SH-SY5Y (cell line): ENCODE measurements around the gene OSTC.

ENCODE experiments used
- GATA2 ChIP-seq: IDR thresholded peaks from 2 replicates; pipeline ENCODE4 v1.6.1; 2011; ENCODE audit warnings: mild to moderate bottlenecking, low read depth, low read length
- GATA3 ChIP-seq: IDR thresholded peaks from 2 replicates; pipeline ENCODE4 v1.6.1; 2011; ENCODE audit warnings: low read depth, mild to moderate bottlenecking, low read length, moderate library complexity

OSTC gene

DNA sequence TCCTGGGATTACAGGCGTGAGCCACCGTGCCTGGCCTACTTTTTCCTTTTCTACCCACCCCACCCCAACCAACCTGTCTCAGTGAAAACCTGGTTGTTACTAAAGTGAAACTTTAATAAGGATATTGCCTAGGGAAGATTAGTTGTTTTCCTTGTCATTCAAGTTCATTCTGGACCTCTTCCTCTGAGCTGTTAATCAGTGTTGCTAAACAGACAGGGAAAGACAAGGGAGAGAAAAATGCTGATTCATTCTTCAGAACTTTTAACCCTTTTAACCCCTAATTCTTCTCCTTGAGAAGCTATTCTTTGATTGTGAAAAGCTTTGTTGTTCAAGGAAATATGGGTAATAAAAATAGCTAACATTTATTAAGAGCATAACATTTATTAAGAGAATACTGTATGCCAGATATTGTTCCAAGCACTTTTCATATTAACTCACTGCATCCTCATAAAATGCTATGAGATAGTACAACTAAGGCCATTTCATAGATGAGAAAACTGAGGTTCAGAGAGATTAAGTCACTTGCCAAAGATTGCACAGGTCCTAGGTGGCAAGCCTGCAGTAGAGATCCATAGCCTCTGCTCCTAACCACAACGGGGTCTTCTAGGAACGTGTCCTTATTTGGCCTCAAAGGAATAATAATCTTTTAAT is 34.8 kb downstream of the OSTC start:
- TF ChIP-seq GATA3: no peak
- no peak for TF ChIP-seq GATA2

DNA sequence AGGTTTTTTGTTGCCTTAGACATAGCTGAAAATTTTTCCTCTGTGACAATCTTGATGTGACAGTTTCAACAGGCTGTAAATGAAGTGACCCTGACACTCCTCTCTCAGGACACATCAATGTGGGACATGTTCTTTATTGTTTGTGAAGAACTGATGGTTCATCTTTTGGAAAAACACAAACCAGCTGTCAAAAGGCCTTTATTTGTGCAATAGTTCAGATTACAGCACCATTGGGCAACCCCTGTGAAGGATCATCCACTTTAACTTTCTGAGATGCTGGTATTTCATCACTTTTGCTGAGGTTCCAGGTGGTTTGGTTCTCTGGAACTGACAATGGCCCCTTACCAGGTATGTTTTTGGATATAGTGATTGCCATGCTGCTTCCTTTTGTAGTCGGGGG is 40.3 kb downstream of the OSTC start:
- TF ChIP-seq GATA3 (no peak), GATA2 (no peak)

DNA sequence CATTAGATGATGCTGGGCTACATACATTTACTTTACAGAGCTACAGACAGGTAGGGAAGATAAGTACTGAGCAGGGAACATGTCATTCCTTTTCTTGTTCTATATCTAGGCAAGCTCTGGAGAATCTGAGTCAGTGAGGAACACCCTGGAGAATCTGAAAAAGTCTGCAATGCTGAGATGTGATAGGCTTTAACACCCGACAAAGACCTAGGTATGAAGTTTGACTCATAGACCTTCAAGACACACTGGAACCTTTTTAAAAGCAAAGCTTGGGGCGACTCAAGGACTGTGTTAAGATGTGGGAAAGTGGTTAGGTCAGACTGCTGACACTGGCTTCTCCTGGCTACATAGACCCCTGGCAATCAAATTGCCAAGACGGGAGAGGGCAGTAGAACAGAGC is 42.8 kb downstream of the OSTC start:
- TF ChIP-seq GATA2 (no peak), GATA3 (no peak)

DNA sequence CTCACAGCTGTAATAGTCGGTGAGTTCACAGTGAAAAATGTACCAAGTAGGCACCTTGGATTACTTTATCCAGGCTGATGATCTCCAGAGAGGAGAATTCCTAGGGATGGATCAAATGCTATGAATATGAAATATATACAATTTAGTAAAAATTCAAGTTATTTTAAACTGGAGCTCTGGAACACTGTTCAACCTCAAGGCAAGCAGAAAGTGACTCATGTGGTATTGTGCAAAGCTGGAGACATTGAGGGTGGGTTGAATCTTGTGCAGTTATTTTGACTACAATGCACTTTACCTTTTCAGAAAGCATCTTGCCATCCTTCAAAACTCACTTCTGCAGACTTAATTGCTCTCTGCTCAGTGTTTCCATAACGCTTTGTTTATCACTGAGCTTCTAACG is 43.4 kb downstream of the OSTC start:
- TF ChIP-seq GATA3: no peak
- no peak for TF ChIP-seq GATA2

DNA sequence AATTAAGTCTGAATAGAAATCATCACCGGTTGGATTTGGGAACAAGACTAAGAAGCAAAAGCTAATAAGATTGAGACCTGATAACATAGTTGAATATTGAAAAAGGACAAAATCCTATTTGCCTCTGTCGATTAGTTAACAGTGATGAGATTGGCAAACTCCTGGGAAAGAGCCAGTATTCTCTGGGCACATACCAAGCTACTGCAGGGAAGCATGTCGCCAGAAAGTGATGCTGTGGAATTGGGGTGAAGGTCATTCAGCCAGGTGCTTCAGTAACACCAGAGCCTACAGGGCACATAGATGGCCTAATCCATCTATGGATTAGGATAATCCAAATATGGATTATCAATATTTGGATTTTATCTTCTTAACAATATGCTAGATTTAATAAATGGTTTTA is 44.0 kb downstream of the OSTC start:
- TF ChIP-seq GATA3 (no peak), GATA2 (no peak)

DNA sequence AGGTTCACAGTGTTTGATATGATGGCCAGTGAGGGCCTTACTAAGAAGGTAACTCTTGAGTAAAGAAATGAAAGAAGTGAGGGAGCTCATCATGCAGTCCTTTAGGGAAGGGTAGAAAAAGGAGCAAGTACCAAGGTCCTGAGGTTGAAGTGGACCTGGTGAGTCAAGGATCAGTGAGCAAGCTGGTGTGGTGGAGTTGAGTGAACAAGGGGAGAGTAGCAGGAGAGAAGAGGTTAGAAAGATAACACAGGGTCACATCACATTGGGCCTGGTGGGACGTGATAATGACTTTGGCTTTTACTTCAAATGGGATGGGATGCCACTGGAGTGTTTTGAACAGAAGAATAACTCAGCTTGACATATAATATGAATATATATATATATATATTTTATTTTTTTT is 44.7 kb downstream of the OSTC start:
- TF ChIP-seq GATA3 (no peak), GATA2 (no peak)

DNA sequence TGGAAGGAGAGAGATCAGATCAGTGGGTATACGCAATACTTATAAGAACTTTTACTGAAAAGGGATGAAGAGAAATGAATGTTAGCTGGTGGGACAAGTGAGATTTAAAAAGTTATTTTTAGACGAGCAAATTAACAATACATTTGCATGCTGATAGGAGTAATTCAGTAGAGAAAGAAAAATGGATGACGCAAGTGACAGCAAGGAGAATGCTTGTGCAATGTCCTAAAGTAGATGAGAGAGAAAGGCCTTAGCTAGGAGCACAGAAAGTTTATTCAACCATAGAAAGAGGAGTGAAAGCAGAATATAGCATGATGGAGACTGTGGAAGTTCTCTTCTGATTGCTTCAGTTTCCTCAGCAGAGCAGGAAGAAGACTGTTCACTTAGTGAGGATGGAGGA is 45.8 kb downstream of the OSTC start:
- no peak for TF ChIP-seq GATA2
- no peak for TF ChIP-seq GATA3

DNA sequence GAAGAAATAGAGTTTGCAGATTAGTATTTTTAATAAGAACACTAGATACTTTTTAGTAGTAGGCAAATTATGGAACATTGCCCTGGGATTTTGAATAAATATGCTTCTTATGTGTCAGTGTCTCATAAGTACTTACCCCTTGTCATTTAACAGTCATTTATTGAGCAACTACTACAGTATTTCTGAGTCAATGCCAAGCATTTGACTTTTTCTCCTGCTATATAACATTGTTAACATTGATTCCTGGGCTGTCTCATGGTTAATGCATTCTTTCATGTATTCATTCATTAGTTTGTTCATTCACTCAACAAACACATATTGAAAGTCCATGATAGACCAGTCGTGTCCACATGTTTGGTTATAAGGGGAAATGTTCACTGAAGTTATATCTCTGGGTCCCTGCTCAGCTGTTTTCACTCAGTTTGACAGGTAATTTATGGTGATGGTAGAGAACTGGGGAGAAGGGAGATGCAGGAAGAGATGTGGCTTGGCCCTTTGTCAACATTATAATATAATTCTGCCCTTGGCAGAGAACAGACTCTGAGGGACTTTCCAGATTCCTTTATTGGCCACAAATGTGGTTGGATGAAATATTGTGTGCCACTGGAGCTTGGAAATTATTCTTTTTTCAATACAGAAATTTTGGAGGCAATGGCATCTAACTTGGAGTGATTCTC is 49.8 kb downstream of the OSTC start:
- TF ChIP-seq GATA2: peak; percentile 92
- peak; percentile 60; the same call in 1 of the 2 replicates for TF ChIP-seq GATA3

DNA sequence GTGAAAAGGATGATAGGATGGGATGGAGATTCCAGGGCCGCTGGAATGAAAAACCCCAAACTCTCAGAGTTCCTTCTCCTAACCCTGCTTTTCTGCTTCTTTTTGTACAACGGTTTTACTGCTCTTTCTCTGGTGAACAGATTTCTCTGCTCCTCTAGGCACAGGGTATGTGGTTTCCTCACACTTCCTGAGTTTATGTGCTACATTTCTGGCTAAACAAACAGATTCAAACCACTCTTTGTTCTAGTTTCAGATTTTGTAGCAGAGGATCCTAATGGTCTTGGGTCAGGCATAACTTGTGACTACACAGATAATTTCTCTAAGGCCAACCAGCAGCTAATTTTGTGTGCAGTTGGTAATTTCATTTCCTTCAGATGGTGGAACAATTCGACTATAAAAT is 52.6 kb downstream of the OSTC start:
- TF ChIP-seq GATA3 (no peak), GATA2 (no peak)

DNA sequence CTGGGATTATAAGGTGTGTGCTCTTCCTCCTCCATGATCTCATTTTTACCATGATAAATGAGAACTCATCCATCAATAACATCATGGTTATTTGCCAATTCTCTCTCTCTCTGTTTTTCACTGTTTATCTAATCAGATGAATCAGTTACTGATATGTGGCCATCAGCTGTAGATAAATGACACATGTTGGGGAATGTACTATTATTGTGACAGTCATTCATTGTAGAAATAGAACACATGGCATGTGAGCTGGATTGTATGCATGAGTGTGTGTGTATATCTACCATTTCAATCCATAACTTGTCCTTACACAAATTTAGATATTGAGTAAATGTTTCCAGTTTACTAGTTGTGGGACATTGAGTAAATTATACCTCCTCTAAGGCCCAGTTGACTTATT is 53.0 kb downstream of the OSTC start:
- TF ChIP-seq GATA2 (no peak; the same call in 1 of the 2 replicates), GATA3 (0 out of 2 replicates have a peak, but pooled peaks have one; percentile 40)

DNA sequence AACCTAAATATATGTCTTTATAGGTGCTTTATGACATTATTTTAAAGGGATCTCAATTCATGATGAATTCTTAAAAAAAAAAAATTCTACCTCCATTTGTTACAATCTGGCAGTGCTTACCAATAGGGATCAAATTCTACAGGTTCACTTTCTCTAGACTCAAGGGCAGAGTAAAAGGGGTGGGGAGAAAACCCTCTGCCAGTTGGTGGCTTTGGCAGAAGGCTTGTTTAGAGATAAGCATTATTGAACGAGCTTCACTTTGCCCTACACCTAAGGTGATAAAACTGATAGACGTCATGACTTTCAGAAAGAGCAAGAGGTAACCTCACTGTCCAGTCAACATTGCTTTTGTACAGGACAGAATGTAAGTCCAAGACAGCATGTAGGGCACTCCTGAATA is 53.6 kb downstream of the OSTC start:
- TF ChIP-seq GATA2 (no peak), GATA3 (no peak)

DNA sequence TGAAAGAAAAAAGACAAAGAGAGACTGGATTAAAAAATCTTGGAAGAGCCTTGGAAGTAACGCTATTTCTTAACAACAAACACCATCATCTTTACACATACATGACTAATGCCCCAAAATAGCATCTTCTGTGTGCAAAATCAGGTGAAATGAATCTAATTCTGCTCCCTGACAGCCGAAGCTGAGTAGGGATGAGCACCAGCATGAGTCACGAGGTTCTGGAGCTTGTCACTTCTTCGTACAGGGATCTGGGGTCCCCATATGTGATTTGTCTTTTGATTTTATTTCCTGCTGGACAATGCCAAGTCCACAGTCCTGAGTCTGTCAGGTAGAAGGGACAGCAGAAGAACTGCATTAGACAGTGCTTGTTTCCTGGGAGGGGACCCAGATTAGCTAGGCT is 55.9 kb downstream of the OSTC start:
- TF ChIP-seq GATA2: no peak
- TF ChIP-seq GATA3: no peak

DNA sequence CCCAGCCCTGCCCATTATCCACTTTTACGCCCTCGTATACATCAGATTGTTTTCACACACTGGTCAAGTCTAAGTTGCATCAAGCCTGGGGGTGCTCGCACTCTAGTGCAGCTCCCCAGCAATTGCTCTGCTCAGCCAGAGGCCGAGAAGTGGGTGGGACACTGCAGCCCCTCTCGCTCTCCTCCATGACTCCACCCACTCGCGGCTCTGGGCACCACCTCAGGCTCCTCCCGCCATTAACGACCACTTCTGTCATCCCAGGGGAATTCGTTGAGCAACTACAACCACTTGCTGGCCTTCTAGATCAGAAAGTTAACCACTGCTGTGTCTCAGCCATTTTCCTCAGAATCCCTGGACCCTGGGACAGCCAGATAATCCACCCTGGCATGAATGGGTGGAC is 58.8 kb downstream of the OSTC start:
- TF ChIP-seq GATA3 (no peak), GATA2 (no peak)

DNA sequence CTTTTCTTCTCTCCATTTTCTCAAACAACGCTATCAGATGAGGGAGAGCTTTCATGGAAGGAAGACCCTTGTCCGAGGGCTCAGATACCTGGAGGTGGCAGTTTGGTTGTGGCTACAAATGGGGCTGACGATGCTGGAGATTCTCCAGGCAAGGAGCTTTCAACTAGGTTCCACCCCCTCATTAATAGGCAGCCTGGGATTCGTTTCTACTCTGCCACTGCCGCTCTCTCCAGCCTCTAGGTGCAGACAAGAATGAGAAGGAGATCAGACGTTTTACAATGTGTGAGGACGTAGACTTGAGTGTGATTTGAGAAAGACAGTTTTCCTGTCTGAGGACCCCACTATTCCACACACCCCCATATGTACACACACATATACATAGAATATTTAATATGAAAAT is 59.3 kb downstream of the OSTC start:
- TF ChIP-seq GATA3: no peak
- TF ChIP-seq GATA2: no peak

DNA sequence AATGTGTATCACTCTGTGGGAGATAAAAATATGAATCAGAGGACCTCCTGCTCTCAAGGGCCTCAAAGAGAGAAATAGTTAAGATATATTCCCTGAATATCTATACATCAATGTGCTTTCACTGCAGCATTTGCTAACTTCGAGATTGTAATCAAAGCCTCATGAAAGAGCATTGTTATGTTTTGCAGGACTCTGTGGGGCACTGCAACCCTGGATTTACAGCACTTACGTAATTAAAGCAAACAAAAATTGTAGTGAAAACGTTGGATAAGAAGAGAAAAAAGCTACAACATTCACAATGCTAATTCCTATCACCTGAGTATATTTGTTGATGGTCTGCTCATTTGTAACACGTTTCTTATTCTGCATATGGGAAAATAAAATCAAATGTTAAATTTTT is 64.5 kb downstream of the OSTC start:
- TF ChIP-seq GATA3: no peak
- no peak; the same call in 1 of the 2 replicates for TF ChIP-seq GATA2

DNA sequence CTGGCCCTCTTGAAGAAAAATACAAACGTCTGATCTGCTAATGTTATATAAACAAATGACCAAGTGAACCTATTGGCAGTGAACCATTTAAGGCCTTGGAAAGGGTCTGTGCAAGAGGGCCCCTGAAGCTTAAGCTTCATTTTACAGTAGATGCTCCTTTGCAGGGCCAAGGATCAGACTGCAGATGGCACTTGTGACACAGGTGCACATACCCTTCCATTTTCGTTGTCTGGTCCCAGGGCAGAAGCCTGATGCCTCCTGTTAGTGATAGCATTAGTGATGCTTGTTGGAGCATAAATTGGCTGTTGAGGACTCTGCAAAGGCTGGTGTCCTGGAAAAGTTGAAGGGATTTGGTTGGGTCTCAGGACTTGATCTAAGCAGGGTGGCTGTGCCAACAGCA is 65.9 kb downstream of the OSTC start:
- no peak for TF ChIP-seq GATA3
- no peak for TF ChIP-seq GATA2
